Adrenal gland (tissue), 5 donors: ENCODE results near the gene SHMT2.

Source experiments
- POLR2A ChIP-seq, 2 donors: fragments of 450-650 bp; IDR thresholded peaks; one replicate each; pipeline ENCODE4 v1.6.1; 2017; ENCODE audit warnings: antibody characterized with exemption in 2 of 2, mild to moderate bottlenecking in 2 of 2, moderate library complexity in 1 of 2
- TF ChIP-seq, protein P1 (sequence below), 6 experiments: fragments of 450-650 bp in 4 of 6; fragments of 200-600 bp in 2 of 6; sonication (generic) in 1 of 6; IDR thresholded peaks; 1 replicate in 5 of 6; 2 replicates in 1 of 6; pipeline versions ENCODE4 v1.5.1 to v1.8.0; 2016 to 2021; ENCODE audit warnings: antibody characterized with exemption in 6 of 6, mild to moderate bottlenecking in 2 of 6, moderate library complexity in 1 of 6
- donor health status: DM: no; HTN: no; CAD: no.

GRCh38 chr12:57218030-57218853 lies 11.3 kb upstream of the SHMT2 start:
- TF ChIP-seq, protein P1, sequence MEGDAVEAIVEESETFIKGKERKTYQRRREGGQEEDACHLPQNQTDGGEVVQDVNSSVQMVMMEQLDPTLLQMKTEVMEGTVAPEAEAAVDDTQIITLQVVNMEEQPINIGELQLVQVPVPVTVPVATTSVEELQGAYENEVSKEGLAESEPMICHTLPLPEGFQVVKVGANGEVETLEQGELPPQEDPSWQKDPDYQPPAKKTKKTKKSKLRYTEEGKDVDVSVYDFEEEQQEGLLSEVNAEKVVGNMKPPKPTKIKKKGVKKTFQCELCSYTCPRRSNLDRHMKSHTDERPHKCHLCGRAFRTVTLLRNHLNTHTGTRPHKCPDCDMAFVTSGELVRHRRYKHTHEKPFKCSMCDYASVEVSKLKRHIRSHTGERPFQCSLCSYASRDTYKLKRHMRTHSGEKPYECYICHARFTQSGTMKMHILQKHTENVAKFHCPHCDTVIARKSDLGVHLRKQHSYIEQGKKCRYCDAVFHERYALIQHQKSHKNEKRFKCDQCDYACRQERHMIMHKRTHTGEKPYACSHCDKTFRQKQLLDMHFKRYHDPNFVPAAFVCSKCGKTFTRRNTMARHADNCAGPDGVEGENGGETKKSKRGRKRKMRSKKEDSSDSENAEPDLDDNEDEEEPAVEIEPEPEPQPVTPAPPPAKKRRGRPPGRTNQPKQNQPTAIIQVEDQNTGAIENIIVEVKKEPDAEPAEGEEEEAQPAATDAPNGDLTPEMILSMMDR (IDR thresholded peaks at IDR 0.05): no peak
- no peak for TF ChIP-seq POLR2A (IDR thresholded peaks at IDR 0.05)
